HEK293 (cell line): ENCODE results near the gene HOXA6.
A peak's percentile ranks its signal among the peaks of the same experiment; 100 is the strongest.

Experiments used
- CTCF ChIA-PET: fragments of 350-600 bp; formaldehyde crosslinking; extraction: SDS; loops from one replicate; lab custom pipeline; 2021; ENCODE audit warnings: antibody characterized with exemption; lab: Yijun Ruan, JAX
- POLR2A ChIA-PET: fragments of 300-600 bp; formaldehyde crosslinking; extraction: SDS; loops from one replicate; lab custom pipeline; 2020; ENCODE audit warnings: antibody characterized with exemption, inconsistent platforms; lab: Yijun Ruan, JAX
- H3K27ac ChIP-seq: fragments of 200-500 bp; sonication (Bioruptor generic); 2 replicates; pipeline ENCODE4 v1.5.1; 2014; ENCODE audit warnings: low read depth, low read length, control low read depth, inconsistent platforms; ENCODE audit errors: extremely low read depth
- H3K36me3 ChIP-seq, 2 experiments: fragments of 200-500 bp in 1 of 2; sonication (Bioruptor generic) in 1 of 2; 1 replicate in 1 of 2; 2 replicates in 1 of 2; pipeline ENCODE4 v1.5.1; 2014 to 2017; ENCODE audit warnings: inconsistent platforms in 2 of 2, low read length in 2 of 2; ENCODE audit not compliant: control insufficient read depth in 2 of 2, insufficient read depth in 1 of 2
- H3K4me1 ChIP-seq: fragments of 200-500 bp; sonication (Bioruptor generic); 2 replicates; pipeline ENCODE4 v1.5.1; 2014; ENCODE audit warnings: mild to moderate bottlenecking, low read length, inconsistent platforms; ENCODE audit not compliant: control insufficient read depth, insufficient read depth
- H3K4me3 ChIP-seq: 2 replicates; pipeline ENCODE4 v1.5.1; 2011; ENCODE audit warnings: low read depth, mild to moderate bottlenecking, control low read depth, low read length, moderate library complexity
- H3K9me3 ChIP-seq: fragments of 200-500 bp; sonication (Bioruptor generic); 2 replicates; pipeline ENCODE4 v1.5.1; 2014; ENCODE audit warnings: low read depth, low read length, inconsistent platforms; ENCODE audit not compliant: control insufficient read depth, insufficient read depth
- EGR2 ChIP-seq: fragments of 450-650 bp; formaldehyde crosslinking; IDR thresholded peaks from 2 replicates; pipeline ENCODE4 v1.5.1; 2016; ENCODE audit warnings: low read depth, missing biosample characterization, missing genetic modification characterization
- PRDM10 ChIP-seq: fragments of 450-650 bp; formaldehyde crosslinking; IDR thresholded peaks from 2 replicates; pipeline ENCODE4 v1.5.1; 2016; ENCODE audit warnings: missing biosample characterization, missing genetic modification characterization
- RBAK ChIP-seq: fragments of 450-650 bp; formaldehyde crosslinking; IDR thresholded peaks from 2 replicates; pipeline ENCODE4 v1.5.1; 2016; ENCODE audit warnings: missing biosample characterization, missing genetic modification characterization
- TSHZ1 ChIP-seq: fragments of 450-650 bp; formaldehyde crosslinking; IDR thresholded peaks from 2 replicates; pipeline ENCODE4 v1.5.1; 2016; ENCODE audit warnings: missing biosample characterization, missing genetic modification characterization, borderline replicate concordance
- ZBTB17 ChIP-seq: fragments of 450-650 bp; formaldehyde crosslinking; IDR thresholded peaks from 2 replicates; pipeline ENCODE4 v1.5.1; 2016; ENCODE audit warnings: missing biosample characterization, missing genetic modification characterization
- ZFHX2 ChIP-seq: fragments of 450-650 bp; formaldehyde crosslinking; conservative IDR thresholded peaks from 2 replicates; pipeline ENCODE4 v1.5.1; 2016; ENCODE audit warnings: missing biosample characterization, missing genetic modification characterization
- ZFP69B ChIP-seq: fragments of 450-650 bp; formaldehyde crosslinking; IDR thresholded peaks from 2 replicates; pipeline ENCODE4 v1.5.1; 2016; ENCODE audit warnings: missing biosample characterization, missing genetic modification characterization
- ZNF174 ChIP-seq: fragments of 450-650 bp; formaldehyde crosslinking; IDR thresholded peaks from 2 replicates; pipeline ENCODE4 v1.5.0; 2017; ENCODE audit warnings: missing biosample characterization, mild to moderate bottlenecking, missing genetic modification characterization
- ZNF221 ChIP-seq: fragments of 450-650 bp; formaldehyde crosslinking; IDR thresholded peaks from 2 replicates; pipeline ENCODE4 v1.5.1; 2017; ENCODE audit warnings: missing biosample characterization, missing genetic modification characterization, borderline replicate concordance
- ZNF248 ChIP-seq: fragments of 450-650 bp; formaldehyde crosslinking; IDR thresholded peaks from 2 replicates; pipeline ENCODE4 v1.5.1; 2017; ENCODE audit warnings: missing biosample characterization, missing genetic modification characterization
- ZNF362 ChIP-seq: fragments of 450-650 bp; formaldehyde crosslinking; IDR thresholded peaks from 2 replicates; pipeline ENCODE4 v1.5.1; 2016; ENCODE audit warnings: missing biosample characterization, missing genetic modification characterization
- ZNF416 ChIP-seq: fragments of 450-650 bp; formaldehyde crosslinking; IDR thresholded peaks from 2 replicates; pipeline ENCODE4 v1.5.1; 2016; ENCODE audit warnings: missing biosample characterization, missing genetic modification characterization
- ZNF610 ChIP-seq: fragments of 450-650 bp; formaldehyde crosslinking; IDR thresholded peaks from 2 replicates; pipeline ENCODE4 v1.5.1; 2016; ENCODE audit warnings: missing biosample characterization, missing genetic modification characterization, borderline replicate concordance
- ZNF639 ChIP-seq: fragments of 450-650 bp; formaldehyde crosslinking; IDR thresholded peaks from 2 replicates; pipeline ENCODE4 v1.5.1; 2016; ENCODE audit warnings: missing biosample characterization, missing genetic modification characterization
- ZNF654 ChIP-seq: fragments of 450-650 bp; formaldehyde crosslinking; IDR thresholded peaks from 2 replicates; pipeline ENCODE4 v1.5.1; 2016; ENCODE audit warnings: low read depth, missing biosample characterization, missing genetic modification characterization
- ZNF660 ChIP-seq: fragments of 450-650 bp; IDR thresholded peaks from 2 replicates; pipeline ENCODE4 v1.5.1; 2018; ENCODE audit warnings: missing biosample characterization, mild to moderate bottlenecking, missing genetic modification characterization
- ZNF692 ChIP-seq: fragments of 450-650 bp; formaldehyde crosslinking; IDR thresholded peaks from 2 replicates; pipeline ENCODE4 v1.5.1; 2016; ENCODE audit warnings: missing biosample characterization, missing genetic modification characterization

Gene HOXA6

GRCh38 chr7:27110186-27111031, 37.2 kb downstream of the HOXA6 start (continued):
- TF ChIP-seq ZNF174: no peak
- no peak for TF ChIP-seq ZNF416 (tag by site-specific recombination)
- TF ChIP-seq ZNF610 (tag by site-specific recombination): no peak
- TF ChIP-seq ZFP69B (tag by site-specific recombination): no peak
- peak; percentile 36; the same call in 1 of the 2 replicates for TF ChIP-seq PRDM10 (tag by site-specific recombination)

GRCh38 chr7:27109466-27110185, 37.9 kb downstream of the HOXA6 start:
- TF ChIP-seq ZFHX2 (tag by site-specific recombination) (peak; percentile 64), ZNF362 (no peak), ZNF639 (tag by site-specific recombination) (no peak), EGR2 (tag by site-specific recombination) (peak; percentile 73)
- Histone ChIP-seq H3K27ac (no peak overlapping the region; the same call in 1 of the 2 replicates), H3K4me1 (peaks cover 6% of the 10 kb centered on the region), H3K4me3 (no peak overlapping the region), H3K36me3 (peaks cover 11 to 25% of the 10 kb centered on the region in 2 experiments), H3K9me3 (no peaks in the 10 kb centered on the region)
- ChIA-PET POLR2A (interaction anchor here (1.7 to 3.2 kb wide), 2 partner anchors 12 to 246 kb away, joined by 14 to 31 read pairs; partner anchors contain the start of genes HOXA1 and SKAP2), CTCF (interaction anchor here (0.6 to 1.9 kb wide), 4 partner anchors 11 to 436 kb away, joined by 3 to 6 read pairs (median 4); partner anchors contain the start of gene HOXA5)

- Histone ChIP-seq H3K9me3 (no peaks in the 10 kb centered on the region), H3K4me3 (no peak overlapping the region), H3K36me3 (peaks cover 11 to 25% of the 10 kb centered on the region in 2 experiments), H3K4me1 (peaks cover 3% of the 10 kb centered on the region), H3K27ac (no peak overlapping the region)
- ChIA-PET POLR2A (interaction anchor here (0.6 to 3.2 kb wide), 4 partner anchors 11 to 418 kb away, joined by 3 to 31 read pairs (median 4); partner anchors contain the start of gene HOXA1), CTCF (interaction anchor here (1.8 kb wide), 1 partner anchor 35 kb away, joined by 5 read pairs; the partner anchor contains the start of gene HOXA5)
- TF ChIP-seq ZNF692 (tag by site-specific recombination) (no peak), TSHZ1 (tag by site-specific recombination) (no peak), ZBTB17 (tag by site-specific recombination) (no peak), ZNF660 (tag by site-specific recombination) (no peak), ZNF221 (tag by site-specific recombination) (no peak), ZNF654 (tag by site-specific recombination) (no peak), RBAK (tag by site-specific recombination) (no peak), ZNF248 (tag by site-specific recombination) (no peak), ZNF416 (tag by site-specific recombination) (no peak)
Measured at GRCh38 chr7:27108390-27109127, 39.0 kb downstream of the HOXA6 start.
